Measurements from ENCODE around the gene SLC6A2.
"Not testable (repeated sequence)": the region's sequence is repeated elsewhere in the genome, so short reads cannot be mapped to it uniquely, and the experiment has no call there.

The SLC6A2 gene

GRCh38 chr16:55713103-55713502 lies 57.3 kb downstream of the SLC6A2 start:
- DNase-seq, result no peak

DNA sequence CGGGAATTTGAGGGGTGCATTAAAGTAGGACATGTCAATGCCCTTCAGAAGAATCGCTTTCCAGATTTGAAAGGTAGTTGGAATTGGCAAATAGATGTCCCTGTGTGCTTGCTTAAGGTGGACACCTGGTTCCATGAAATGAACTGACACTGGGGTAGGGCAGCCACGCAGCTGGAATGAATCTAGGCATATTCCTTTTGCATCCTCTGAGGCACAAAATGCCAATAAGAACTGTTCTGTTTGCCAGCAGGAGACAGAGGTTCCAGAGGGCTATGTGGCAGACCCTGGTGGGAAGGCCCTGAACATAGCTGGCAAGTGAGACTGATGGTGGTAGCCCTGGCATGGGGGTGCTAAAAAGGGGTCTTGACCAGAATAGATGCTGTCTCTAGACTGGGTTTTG lies 61.5 kb downstream of the SLC6A2 start:
- DNase-seq, result no peak

GRCh38 chr16:55725055-55725777 lies 69.4 kb downstream of the SLC6A2 start:
- no peak for DNase-seq

DNA sequence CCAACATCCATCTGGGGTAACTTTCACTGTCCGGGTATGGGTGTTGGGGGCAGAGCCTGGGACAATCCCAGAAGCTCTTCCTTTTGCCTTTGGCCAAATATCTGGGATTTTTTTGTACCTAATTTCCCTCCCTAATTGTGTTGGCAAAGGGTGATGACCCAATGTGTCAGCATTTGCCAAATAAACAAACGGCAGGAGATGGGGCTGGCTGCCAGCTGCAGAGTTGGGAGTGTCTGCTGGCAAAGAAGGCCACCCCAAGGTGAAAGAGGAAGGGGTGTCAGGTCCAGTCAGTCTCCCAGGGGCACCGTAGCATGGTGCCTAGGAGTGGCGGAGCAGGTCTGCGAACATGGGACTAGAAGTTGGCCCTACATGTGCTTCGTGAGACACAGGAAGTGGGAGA lies 73.0 kb downstream of the SLC6A2 start:
- DNase-seq, result no peak

GRCh38 chr16:55730115-55730514 lies 74.3 kb downstream of the SLC6A2 start:
- no peak for DNase-seq

DNA sequence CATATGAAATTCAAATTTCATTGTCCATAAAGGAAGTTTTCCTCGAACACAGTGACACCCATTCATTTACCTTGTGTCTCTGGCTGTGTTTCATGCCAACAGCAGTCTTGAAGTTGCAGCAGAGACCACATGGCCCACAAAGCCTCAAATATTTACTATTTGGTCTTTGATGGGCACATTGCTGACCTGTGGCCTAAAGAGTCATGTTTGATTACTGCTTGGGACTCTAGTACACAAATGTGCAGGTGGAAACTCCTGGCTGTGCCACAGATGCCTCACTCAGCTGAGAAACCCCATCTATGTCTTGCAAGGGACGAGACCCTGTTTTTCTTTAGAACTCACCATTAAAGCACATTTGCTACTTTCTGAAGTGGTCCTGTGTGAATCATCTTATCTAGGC lies 76.7 kb downstream of the SLC6A2 start:
- no peak for DNase-seq

DNA sequence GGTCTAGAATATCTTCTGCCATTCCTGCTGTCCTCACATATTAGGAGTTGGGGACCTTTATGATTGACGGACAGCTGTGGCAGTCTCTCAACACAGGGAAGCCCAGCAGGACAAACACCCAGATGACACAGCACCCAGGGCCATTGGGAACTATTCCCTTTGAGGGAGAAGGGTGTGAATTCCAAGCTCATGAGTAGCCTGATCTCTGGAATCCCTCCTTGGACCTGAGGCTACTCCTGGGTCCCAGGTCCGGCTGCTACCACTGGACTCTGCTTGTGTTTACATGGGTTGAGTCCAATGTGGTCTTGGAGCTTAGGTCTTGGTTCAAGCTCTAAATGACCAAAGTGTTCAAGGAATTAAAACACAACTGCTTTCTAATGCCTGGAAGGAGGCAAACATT lies 78.9 kb downstream of the SLC6A2 start:
- no peak for DNase-seq

DNA sequence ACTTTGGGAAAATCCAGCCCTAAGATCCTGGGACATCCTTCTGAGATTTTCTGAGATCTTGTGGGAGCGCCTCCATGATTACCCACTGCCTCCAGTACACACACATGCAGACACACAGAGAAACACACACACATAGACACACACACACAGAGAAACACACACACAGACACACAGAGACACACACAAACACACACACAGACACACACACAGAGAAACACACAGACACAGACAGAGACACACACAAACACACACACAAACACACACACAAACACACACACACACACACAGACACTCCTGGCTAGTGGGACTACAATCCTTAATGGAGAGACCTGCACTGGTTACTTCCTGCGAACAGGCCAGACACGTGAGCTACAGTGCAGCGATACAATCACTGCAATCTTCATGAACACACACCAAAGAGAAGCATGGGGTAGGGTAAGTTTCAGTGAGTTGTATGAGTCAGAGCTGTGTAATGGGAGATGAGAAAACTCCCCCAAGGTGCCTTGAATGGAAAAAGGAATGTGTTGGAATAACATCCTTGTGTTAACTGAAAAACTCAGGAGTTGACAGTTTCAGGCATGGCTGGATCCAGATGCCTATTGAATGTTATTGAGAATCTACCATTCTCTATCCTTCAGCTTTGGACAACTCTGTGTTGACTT lies 79.5 kb downstream of the SLC6A2 start:
- DNase-seq, result peak; percentile 26

DNA sequence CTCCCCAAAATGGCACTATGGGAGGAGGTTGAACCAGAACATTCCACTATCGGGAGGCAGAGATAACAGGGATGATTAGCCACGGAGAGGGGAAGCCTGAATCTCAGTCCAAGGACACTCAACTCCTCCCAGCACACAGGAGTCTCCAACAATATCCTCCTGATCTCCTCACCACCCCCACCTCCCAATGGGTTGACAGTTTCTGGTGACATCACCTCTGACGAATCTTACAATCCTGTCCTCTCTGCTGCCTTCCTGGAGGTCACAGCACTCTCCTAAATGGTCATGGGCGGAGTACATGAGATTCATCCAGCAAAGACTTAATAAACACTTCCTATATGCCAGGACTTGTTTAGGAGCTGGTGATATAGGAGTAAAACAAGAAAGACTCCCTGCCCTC lies 80.9 kb downstream of the SLC6A2 start:
- DNase-seq, result no peak

GRCh38 chr16:55737318-55737717 lies 81.5 kb downstream of the SLC6A2 start:
- DNase-seq, result no peak

- no peak for DNase-seq
Observed at GRCh38 chr16:55737966-55738365, 82.2 kb downstream of the SLC6A2 start.

GRCh38 chr16:55746081-55746480 lies 90.3 kb downstream of the SLC6A2 start:
- DNase-seq, result no peak

DNA sequence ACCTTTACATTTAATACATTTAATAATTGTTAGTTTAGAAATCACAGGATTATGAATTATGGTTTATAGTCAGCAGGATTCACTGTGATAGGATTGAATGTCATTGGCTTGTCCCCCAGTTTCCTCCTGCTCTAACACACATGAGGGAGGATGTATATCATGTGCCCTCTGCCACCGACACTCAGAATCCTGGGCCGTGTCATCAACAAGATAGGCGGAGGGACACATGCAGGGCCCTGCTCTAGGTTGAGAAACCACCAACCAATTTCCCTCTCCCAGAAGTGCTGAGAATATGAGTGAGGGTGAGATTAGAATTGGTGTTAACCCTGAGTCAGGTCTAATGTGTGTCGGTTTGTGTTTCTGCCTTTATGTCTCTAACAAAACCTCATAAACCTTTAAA lies 92.0 kb downstream of the SLC6A2 start:
- DNase-seq, result no peak

DNA sequence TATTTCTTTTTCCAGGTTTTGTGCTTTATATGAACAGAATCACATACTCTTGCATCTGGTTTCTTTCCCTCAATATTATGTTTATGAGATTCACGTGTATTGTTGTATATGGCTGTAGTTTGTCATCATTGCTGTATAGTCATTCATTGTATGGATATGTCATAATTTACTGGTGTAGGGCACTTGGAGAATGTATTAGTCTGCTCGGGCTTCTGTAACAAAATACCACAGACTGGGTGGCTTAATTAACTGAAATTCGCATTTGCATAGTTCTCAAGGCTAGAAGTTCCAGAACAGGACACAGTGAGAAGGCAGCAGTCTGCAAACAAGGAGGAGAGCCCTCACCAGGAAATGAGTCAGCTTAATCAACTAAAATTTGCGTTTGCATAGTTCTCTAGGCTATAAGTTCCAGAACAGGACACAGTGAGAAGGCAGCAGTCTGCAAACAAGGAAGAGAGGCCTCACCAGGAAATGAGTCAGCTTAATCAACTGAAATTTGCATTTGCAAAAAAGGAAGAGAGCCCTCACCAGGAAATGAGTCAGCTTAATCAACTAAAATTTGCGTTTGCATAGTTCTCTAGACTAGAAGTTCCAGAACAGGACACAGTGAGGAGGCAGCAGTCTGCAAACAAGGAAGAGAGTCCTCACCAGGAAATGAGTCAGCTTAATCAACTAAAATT lies 96.8 kb downstream of the SLC6A2 start:
- not testable (repeated sequence) for DNase-seq

- DNase-seq, result not testable (repeated sequence)
Observed at GRCh38 chr16:55753145-55753631, 97.4 kb downstream of the SLC6A2 start.

Data from fibroblast of skin of back (primary cell).